Neuronal stem cell (in vitro differentiated cells): ENCODE measurements around the gene SLIT3.

Experiments used
- DNase-seq: peaks from one replicate; pipeline ENCODE4 v3.0.0-alpha.2; 2013; ENCODE audit warnings: low spot score
- H2AFZ ChIP-seq: one replicate; pipeline ENCODE4 v1.6.1; 2013; ENCODE audit warnings: mild to moderate bottlenecking, low read length, inconsistent platforms
- H2AK5ac ChIP-seq: 2 replicates; pipeline ENCODE4 v1.6.1; 2013; ENCODE audit warnings: low read depth, mild to moderate bottlenecking, inconsistent platforms, low read length, moderate library complexity, mixed read lengths
- H2BK120ac ChIP-seq: 2 replicates; pipeline ENCODE4 v1.6.1; 2013; ENCODE audit warnings: low read depth, mild to moderate bottlenecking, inconsistent platforms, low read length, moderate library complexity, mixed read lengths
- H2BK12ac ChIP-seq: one replicate; pipeline ENCODE4 v1.6.1; 2013; ENCODE audit warnings: low read length, inconsistent platforms
- H2BK15ac ChIP-seq: 2 replicates; pipeline ENCODE4 v1.6.1; 2013; ENCODE audit warnings: mild to moderate bottlenecking, low read length, inconsistent platforms, mixed read lengths
- H2BK5ac ChIP-seq: one replicate; pipeline ENCODE4 v1.6.1; 2013; ENCODE audit warnings: inconsistent platforms, mild to moderate bottlenecking, low read length, moderate library complexity
- H3K14ac ChIP-seq: one replicate; pipeline ENCODE4 v1.6.1; 2013; ENCODE audit warnings: low read length, inconsistent platforms
- H3K18ac ChIP-seq: 2 replicates; pipeline ENCODE4 v1.6.1; 2013; ENCODE audit warnings: low read length, inconsistent platforms
- H3K23ac ChIP-seq: 2 replicates; pipeline ENCODE4 v1.6.1; 2013; ENCODE audit warnings: low read depth, mild to moderate bottlenecking, mixed read lengths, low read length, inconsistent platforms; ENCODE audit not compliant: poor library complexity
- H3K27ac ChIP-seq: replicated peaks from 3 replicates; pipeline ENCODE4 v1.5.1; 2013; ENCODE audit warnings: low read length, inconsistent platforms
- H3K27me3 ChIP-seq, 3 experiments: 2 replicates each; pipeline ENCODE4 v1.6.1; 2013; ENCODE audit warnings: low read length in 3 of 3, mild to moderate bottlenecking in 2 of 3, inconsistent platforms in 1 of 3, low read depth in 1 of 3, mixed read lengths in 1 of 3, moderate library complexity in 1 of 3; ENCODE audit not compliant: control insufficient read depth in 3 of 3, insufficient read depth in 3 of 3
- H3K36me3 ChIP-seq, 2 donors: replicated peaks in 1 of 2; 2 replicates each; pipeline ENCODE4 v1.6.1; 2013; ENCODE audit warnings: low read length in 2 of 2; ENCODE audit not compliant: control insufficient read depth in 2 of 2, insufficient read depth in 2 of 2
- H3K4ac ChIP-seq: 2 replicates; pipeline ENCODE4 v1.6.1; 2013; ENCODE audit warnings: inconsistent platforms, mild to moderate bottlenecking, low read length, moderate library complexity
- H3K4me1 ChIP-seq, 2 donors: 1 replicate in 1 of 2; 2 replicates in 1 of 2; pipeline ENCODE4 v1.6.1; 2013; ENCODE audit warnings: low read length in 2 of 2, low read depth in 1 of 2; ENCODE audit not compliant: control insufficient read depth in 2 of 2, insufficient read depth in 1 of 2
- H3K4me2 ChIP-seq: one replicate; pipeline ENCODE4 v1.6.1; 2013; ENCODE audit warnings: mild to moderate bottlenecking, low read length, inconsistent platforms; ENCODE audit not compliant: insufficient read depth, poor library complexity, severe bottlenecking
- H3K4me3 ChIP-seq, 2 donors: 2 replicates each; pipeline ENCODE4 v1.5.1; 2013; ENCODE audit warnings: low read length in 2 of 2, mild to moderate bottlenecking in 2 of 2, inconsistent platforms in 1 of 2, moderate library complexity in 1 of 2
- H3K79me1 ChIP-seq: one replicate; pipeline ENCODE4 v1.6.1; 2013; ENCODE audit warnings: low read depth, mild to moderate bottlenecking, inconsistent platforms, low read length, moderate library complexity
- H3K9ac ChIP-seq: one replicate; pipeline ENCODE4 v1.6.1; 2013; ENCODE audit warnings: mild to moderate bottlenecking, low read depth, low read length, inconsistent platforms; ENCODE audit not compliant: poor library complexity
- H3K9me3 ChIP-seq, 2 donors: replicated peaks in 1 of 2; 2 replicates each; pipeline versions ENCODE3 to v1.6.1; 2013; ENCODE audit warnings: low read length in 2 of 2, mild to moderate bottlenecking in 2 of 2, inconsistent platforms in 1 of 2, low read depth in 1 of 2, mixed read lengths in 1 of 2, moderate library complexity in 1 of 2; ENCODE audit not compliant: control insufficient read depth in 2 of 2, insufficient read depth in 1 of 2
- H4K8ac ChIP-seq: one replicate; pipeline ENCODE4 v1.6.1; 2013; ENCODE audit warnings: low read depth, mild to moderate bottlenecking, inconsistent platforms, low read length, moderate library complexity
- H4K91ac ChIP-seq: one replicate; pipeline ENCODE4 v1.6.1; 2013; ENCODE audit warnings: low read length, low read depth, mild to moderate bottlenecking, inconsistent platforms; ENCODE audit not compliant: poor library complexity
- WGBS, 2 donors: extraction: QIAGEN DNeasy Blood & Tissue Kit; methylation state at CpG; one replicate each; pipeline ENCODE4 v1.1.7; 2013; ENCODE audit warnings: missing lambda C conversion rate in 2 of 2, mixed read lengths in 1 of 2; ENCODE audit not compliant: insufficient read length in 2 of 2, insufficient replicate concordance in 1 of 2; ENCODE audit errors: extremely low coverage in 2 of 2; 5-methylcytosine and 5-hydroxymethylcytosine counted together

SLIT3 gene

DNA sequence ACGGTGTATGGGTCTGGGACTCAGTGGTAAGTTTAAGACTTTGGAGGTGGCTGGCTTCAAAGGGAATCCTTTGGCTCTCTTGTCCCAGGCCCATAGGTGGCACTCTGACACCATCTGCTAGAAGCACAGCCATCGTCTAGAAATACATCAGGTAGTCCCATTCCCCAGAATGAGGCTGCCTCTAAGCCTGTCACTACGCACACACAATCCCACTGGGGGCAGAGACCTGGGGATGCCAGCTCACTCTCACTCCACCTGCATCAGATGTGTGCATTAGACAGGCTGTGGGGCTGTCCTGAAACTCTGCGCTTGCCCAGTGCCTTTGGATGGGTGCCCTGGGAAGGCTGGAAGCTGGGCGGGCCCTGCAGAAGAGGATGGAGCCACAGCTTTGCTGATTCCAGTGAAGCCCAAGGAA lies 594.3 kb downstream of the SLIT3 start:
- Histone ChIP-seq H3K18ac (no peak overlapping the region), H4K91ac (no peak overlapping the region), H2BK5ac (no peak overlapping the region), H2BK120ac (no peak overlapping the region), H2BK15ac (no peak overlapping the region), H2AFZ (peak overlapping the region; percentile 27), H3K9ac (no peak overlapping the region), H3K4me1 (no peaks in the 10 kb centered on the region), H3K14ac (no peak overlapping the region), H2AK5ac (no peak overlapping the region), H3K27me3 (no peaks in the 10 kb centered on the region), H3K36me3 (no peaks in the 10 kb centered on the region), H3K9me3 (no peaks in the 10 kb centered on the region), H3K23ac (no peak overlapping the region), H3K4me2 (no peak overlapping the region), H2BK12ac (no peak overlapping the region), H3K4me3 (no peak overlapping the region), H3K27ac (no peak overlapping the region), H4K8ac (no peak overlapping the region), H3K4ac (no peak overlapping the region), H3K79me1 (no peaks in the 10 kb centered on the region)
- WGBS, 2 donors: no CpG with 5 or more reads among the region's 5 CpGs
- peak; percentile 46 for DNase-seq

DNA sequence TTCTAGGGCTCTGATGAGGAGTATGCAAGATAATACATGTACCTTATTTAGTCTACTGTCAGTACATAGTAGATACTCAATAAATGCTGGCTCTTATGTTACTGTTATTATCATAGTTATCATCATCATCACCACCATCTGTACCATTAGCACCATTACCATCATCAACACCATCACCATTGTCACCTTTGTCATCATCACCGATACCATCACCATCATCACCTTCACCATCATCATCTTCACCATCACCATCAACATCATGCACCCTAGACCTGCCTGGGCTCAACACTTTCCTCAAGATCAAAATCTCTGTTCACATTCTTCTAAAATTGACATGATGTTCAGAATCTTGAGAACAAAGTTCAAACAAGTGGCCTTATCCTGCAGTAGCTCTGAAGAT lies 595.6 kb downstream of the SLIT3 start:
- no peaks in the 10 kb centered on the region for H3K36me3 ChIP-seq
- no peaks in the 10 kb centered on the region for H3K4me1 ChIP-seq
- DNase-seq: no peak
- no peak overlapping the region for H3K4me3 ChIP-seq
- H3K27me3 ChIP-seq: no peaks in the 10 kb centered on the region
- H2AFZ ChIP-seq: no peak overlapping the region
- no peak overlapping the region for H3K27ac ChIP-seq
- H3K9me3 ChIP-seq: no peaks in the 10 kb centered on the region
- no peak overlapping the region for H2BK12ac ChIP-seq
- H3K23ac ChIP-seq: no peak overlapping the region
- H2BK15ac ChIP-seq: no peak overlapping the region
- WGBS, 2 donors: 100% methylated on average over 1 of the region's 1 CpG
- H2BK120ac ChIP-seq: no peak overlapping the region
- H2BK5ac ChIP-seq: no peak overlapping the region
- H3K4ac ChIP-seq: no peak overlapping the region
- no peak overlapping the region for H4K91ac ChIP-seq
- H4K8ac ChIP-seq: no peak overlapping the region
- H2AK5ac ChIP-seq: no peak overlapping the region
- no peak overlapping the region for H3K14ac ChIP-seq
- H3K9ac ChIP-seq: no peak overlapping the region
- H3K79me1 ChIP-seq: no peaks in the 10 kb centered on the region
- no peak overlapping the region for H3K4me2 ChIP-seq
- H3K18ac ChIP-seq: no peak overlapping the region

GRCh38 chr5:168702511-168702910 lies 598.4 kb downstream of the SLIT3 start:
- no peak for DNase-seq
- no peak overlapping the region for H3K18ac ChIP-seq
- no peak overlapping the region for H2BK5ac ChIP-seq
- H4K8ac ChIP-seq: no peak overlapping the region
- no peaks in the 10 kb centered on the region for H3K79me1 ChIP-seq
- no peak overlapping the region for H3K27ac ChIP-seq
- H3K27me3 ChIP-seq: peaks cover 0 to 5% (median 0%) of the 10 kb centered on the region in 3 experiments
- no peaks in the 10 kb centered on the region for H3K9me3 ChIP-seq
- no peak overlapping the region for H3K9ac ChIP-seq
- no peak overlapping the region for H3K14ac ChIP-seq
- H3K4me2 ChIP-seq: no peak overlapping the region
- no peak overlapping the region for H2BK120ac ChIP-seq
- H2BK15ac ChIP-seq: no peak overlapping the region
- H2BK12ac ChIP-seq: no peak overlapping the region
- H4K91ac ChIP-seq: no peak overlapping the region
- no peak overlapping the region for H2AFZ ChIP-seq
- no CpG with 5 or more reads among the region's 2 CpGs for WGBS, 2 donors
- no peaks in the 10 kb centered on the region for H3K36me3 ChIP-seq
- H2AK5ac ChIP-seq: no peak overlapping the region
- H3K4ac ChIP-seq: no peak overlapping the region
- no peaks in the 10 kb centered on the region for H3K4me1 ChIP-seq
- H3K23ac ChIP-seq: no peak overlapping the region
- no peak overlapping the region for H3K4me3 ChIP-seq

DNA sequence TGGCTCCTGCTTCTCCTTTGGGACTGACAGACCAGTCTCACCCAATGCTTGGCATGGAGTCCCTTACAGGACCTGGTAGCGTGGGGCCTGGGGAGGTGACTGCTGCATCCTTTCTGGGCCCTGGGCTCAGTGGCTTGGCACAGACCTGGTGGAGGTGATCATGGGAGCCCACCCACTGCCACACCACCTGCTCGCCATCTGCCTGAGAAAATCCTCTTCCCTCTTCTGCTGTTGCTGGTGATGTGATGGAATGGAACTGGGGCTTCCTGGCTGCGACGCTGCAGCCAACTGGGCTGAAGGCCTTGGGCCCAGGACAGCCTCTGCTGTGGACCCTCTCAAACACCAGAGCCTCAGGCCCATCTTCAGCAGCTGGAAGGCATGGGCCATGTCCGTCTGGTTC lies 599.3 kb downstream of the SLIT3 start:
- no peaks in the 10 kb centered on the region for H3K9me3 ChIP-seq
- no peak overlapping the region for H3K27ac ChIP-seq
- H2AK5ac ChIP-seq: no peak overlapping the region
- peaks cover 0 to 11% (median 0%) of the 10 kb centered on the region in 3 experiments for H3K27me3 ChIP-seq
- H3K23ac ChIP-seq: no peak overlapping the region
- H2BK120ac ChIP-seq: no peak overlapping the region
- H3K14ac ChIP-seq: no peak overlapping the region
- H3K18ac ChIP-seq: no peak overlapping the region
- H4K8ac ChIP-seq: no peak overlapping the region
- H3K79me1 ChIP-seq: no peaks in the 10 kb centered on the region
- H3K36me3 ChIP-seq: no peaks in the 10 kb centered on the region
- H3K9ac ChIP-seq: no peak overlapping the region
- H3K4me1 ChIP-seq: no peaks in the 10 kb centered on the region
- no peak for DNase-seq
- no peak overlapping the region for H2BK5ac ChIP-seq
- H2BK15ac ChIP-seq: no peak overlapping the region
- H3K4ac ChIP-seq: peak overlapping the region; percentile 8
- no CpG with 5 or more reads among the region's 5 CpGs for WGBS, 2 donors
- H2AFZ ChIP-seq: no peak overlapping the region
- no peak overlapping the region for H3K4me3 ChIP-seq
- H2BK12ac ChIP-seq: no peak overlapping the region
- no peak overlapping the region for H3K4me2 ChIP-seq
- H4K91ac ChIP-seq: no peak overlapping the region
